HG03469 (cell line): Measurements from ENCODE around the gene CTNNA2.

Experiments used
- ATAC-seq: cut with Tn5 transposase; IDR thresholded peaks from one replicate; pipeline ENCODE4 v1.9.1; 2021; ENCODE audit warnings: mild to moderate bottlenecking, moderate library complexity, moderate number of reproducible peaks; ENCODE audit not compliant: unreplicated experiment

CTNNA2 gene

DNA sequence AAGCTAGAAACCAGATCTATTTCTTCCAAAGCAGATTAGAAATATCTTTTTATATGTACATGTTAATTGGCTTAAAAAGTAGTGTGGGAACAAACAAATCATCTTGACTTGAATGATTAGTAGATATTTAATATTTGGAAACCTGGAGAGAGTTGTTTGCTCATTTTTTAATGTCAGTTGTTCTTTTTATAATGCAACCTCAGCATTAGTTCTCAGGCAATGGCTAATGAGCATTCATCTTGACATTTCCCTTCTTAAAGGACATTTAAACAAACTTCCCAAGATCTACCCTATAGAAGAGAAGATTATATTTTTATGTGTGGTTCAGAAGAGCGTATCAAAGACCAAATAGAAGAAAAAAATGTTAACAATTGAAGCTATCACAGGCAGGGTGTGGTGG, 334.0 kb downstream of the CTNNA2 start:
- ATAC-seq = no peak

DNA sequence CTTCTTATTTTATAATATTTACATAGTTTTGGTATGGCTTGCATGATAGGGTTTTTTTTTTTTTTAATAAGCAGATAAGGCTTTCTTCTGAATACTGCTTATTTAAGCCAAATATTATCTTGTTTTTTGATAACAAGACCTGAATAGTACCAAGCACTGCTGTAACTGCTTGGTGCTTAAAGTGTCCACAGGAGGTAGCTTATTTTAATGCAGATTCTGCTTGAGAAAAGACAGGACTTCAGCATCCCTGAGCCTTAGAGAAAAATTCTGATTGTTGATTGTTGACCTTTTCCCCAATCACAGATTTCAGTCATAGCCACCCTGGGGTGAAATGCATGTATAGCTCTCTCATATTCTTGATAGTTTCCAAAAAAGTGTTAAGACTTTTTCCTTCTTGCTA, 336.4 kb downstream of the CTNNA2 start:
- no peak for ATAC-seq

DNA sequence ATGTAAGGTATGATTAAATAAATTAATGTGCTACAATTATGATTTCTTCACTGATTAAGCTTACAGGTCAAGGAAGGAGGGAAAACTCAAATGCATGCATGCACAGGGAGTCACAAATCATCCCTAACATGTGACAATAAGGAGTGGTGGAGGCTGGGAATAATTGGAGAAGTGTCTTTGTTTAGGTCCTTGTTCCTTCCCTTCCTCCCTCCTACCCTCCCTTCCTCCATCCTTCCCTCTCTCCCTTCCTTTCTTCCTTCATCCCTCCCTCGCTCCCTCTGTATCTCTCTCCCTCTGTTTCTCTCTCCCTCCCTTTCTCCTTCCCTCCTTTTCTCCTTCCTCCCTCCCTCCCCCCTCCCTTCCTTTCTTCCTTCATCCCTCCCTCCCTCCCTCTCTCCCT, 337.1 kb downstream of the CTNNA2 start:
- no peak for ATAC-seq

DNA sequence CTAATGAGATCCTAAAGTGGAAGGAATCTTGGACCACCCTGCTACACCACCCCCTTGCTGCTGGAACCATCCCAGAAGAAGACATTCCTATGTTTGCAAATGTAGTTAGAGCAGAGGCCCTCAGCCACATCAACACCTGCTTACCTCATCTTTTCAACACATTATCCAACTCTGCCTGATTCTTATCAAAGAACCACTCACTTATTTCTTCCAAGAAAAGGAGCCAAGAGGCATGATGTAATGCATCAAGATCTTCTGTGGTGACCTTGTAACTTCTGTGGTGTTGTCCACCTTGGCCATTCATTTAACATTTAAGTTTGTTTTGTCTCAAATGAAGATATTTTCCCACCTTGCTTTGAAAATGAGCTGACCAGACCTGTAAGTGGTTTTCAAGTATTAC, 338.1 kb downstream of the CTNNA2 start:
- ATAC-seq = no peak

DNA sequence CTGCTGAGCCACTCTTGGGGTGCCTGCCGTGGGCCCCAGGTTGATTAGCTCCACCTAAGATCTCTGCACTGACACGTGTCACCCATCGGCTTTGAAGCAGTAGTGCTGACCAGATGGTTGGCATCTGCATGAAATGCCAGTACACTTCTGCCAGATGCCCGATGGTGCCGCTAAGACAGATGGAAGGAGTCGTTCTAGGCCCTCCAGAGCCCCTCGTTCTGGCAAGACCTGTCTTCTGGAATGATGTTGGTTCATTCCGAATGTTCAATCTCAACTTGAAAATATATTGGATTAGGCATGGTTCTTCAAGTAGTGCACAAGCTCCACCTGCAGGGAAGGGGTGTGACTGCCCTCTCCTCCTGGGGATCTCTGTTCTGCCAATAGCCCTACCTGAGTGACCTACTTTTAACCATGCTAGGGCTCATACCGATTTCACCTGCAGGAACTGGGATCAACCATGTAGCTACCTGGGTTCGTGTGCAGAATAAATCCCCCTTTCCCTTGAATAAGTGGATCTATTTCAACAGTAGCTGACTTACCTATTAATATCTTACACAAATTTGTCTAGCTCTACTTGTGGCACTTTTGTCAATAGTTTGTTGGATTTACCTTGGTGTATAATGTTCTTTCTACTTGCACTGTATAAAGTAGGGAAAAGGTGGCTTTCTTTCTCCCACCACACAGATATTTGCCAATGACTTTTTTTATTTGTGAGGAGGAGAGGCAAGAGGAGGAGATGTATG, 342.6 kb downstream of the CTNNA2 start:
- no peak for ATAC-seq

DNA sequence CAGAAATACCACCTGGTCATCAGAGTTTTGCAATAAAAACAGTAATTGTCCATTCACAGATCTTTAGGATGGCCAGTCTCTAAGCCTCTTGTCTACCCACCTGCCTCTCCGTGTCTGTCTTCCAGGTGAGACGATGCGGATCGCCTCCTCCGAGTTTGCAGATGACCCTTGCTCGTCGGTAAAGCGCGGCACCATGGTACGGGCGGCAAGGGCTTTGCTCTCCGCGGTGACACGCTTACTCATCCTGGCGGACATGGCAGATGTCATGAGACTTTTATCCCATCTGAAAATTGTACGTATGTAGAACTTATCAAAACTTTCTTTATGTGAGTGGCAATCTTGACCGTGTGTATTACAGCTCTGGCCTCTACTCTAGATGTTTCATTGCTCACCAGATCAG, 345.0 kb downstream of the CTNNA2 start:
- ATAC-seq = no peak

DNA sequence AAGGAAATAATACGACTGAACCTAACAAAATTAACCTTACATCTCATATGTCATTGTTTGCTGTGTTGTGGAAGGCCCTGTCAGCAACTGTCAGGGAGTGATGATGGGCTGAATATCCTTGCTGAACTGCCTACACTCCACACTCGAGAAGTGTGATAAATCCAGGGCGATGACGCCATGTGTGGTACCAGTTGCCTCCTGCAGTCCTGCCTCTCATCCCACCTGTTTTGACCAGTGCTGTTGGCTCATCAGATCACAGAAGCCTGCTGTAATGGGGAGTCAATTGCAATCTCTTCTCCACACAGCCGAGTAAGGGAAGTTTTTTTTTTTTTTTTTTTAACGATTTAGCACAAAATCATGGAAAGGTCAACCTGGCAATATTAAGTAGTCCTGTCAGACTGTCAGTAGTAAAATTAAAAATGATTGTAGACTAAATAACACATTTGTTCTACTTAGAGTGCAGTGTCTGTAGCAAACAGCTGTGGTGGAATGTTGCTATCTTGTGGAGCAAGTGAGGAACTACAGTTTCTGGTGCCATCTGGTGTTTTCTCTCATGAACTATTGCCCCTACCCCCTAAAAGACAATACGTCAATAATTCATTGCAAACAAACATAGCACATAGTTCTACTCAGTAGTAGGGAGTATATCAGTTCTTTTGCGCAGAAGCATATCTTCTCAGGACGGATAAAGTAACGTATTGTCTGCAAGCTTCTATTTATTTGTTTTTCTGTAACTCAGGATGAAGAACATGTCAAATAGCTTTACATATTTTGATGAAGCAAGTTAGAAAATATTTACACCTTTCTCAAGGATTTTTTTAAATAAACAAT, 347.6 kb downstream of the CTNNA2 start:
- no peak for ATAC-seq

DNA sequence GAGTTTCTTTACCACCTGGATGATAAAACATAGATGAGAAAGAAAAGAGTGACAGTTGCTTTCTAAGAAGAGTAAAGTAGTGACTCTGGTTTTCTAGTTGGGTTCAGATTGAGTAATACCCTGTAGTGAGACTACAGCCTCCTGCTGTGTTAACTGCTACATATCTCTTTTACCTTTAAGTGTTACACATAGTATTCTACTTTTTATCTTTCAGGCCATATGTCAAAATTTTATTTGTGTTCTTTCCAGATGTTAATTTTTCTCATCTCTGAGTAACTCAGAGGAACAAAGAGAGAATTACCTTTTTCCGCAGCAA, 348.2 kb downstream of the CTNNA2 start:
- ATAC-seq = no peak

DNA sequence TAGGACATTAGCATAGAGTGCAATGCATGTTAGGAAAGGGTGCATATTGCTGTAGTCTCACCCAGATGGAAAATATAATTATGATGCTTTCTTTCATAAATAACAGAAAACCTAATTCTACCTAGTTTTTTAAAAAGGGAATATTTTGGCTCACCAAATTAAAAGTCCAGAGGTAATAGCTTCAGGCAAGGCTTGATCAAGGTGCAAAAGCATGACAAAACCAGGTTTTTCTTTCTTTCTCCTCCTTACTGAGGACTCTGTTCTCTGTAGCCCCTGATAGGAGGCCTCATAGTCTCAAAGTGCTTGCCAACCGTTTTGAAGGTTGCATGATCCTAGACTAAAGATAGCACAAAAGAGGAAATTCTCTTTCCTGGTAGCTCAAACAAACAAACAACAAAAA, 349.9 kb downstream of the CTNNA2 start:
- ATAC-seq = no peak

DNA sequence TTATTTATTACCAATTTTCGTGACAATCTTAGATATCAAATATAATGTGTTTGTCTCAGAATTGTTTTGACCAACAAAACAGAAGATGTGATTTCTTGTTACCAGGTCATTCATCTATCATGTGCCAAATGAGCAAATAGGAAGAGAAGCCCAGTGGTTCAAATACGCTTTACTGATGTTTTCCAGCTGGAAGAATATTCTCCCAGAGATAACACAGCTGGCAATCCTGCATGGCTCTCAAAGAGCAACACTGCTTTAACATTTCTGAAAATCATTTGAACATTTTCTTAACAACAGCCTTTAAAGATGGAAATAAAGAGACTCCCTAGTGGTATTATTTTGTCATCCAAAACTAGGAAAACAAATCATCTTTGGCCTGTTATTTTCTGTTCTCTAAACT, 359.8 kb downstream of the CTNNA2 start:
- no peak for ATAC-seq

DNA sequence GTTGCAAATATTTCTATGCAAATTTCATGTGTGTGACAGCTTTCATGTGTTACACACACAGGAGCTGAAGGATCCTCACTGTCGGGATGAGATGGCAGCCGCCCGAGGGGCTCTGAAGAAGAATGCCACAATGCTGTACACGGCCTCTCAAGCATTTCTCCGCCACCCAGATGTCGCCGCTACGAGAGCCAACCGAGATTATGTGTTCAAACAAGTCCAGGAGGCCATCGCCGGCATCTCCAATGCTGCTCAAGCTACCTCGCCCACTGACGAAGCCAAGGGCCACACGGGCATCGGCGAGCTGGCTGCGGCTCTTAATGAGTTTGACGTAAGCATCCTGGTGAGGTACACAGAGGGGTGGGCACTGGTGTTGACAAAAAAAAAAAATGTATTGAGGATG, 361.2 kb downstream of the CTNNA2 start:
- ATAC-seq = no peak

DNA sequence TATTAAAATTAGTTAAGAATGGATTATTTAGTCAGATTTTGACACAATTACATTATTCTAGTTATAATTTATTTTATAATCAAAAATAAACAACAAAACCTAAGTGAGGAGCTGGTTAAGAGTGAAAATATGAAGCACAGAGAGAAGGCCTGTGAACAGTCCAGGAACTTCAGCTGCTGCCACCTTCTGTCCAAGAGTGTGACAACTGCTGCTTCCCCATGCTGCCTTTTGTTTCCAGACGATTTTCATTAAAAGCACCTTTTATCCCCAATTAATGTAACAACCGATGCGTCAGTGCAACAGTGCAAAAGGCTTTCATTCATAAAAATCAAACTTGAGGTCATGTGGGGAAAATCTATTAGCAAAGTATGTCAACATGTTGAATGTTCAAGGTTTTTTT, 363.6 kb downstream of the CTNNA2 start:
- ATAC-seq = no peak

DNA sequence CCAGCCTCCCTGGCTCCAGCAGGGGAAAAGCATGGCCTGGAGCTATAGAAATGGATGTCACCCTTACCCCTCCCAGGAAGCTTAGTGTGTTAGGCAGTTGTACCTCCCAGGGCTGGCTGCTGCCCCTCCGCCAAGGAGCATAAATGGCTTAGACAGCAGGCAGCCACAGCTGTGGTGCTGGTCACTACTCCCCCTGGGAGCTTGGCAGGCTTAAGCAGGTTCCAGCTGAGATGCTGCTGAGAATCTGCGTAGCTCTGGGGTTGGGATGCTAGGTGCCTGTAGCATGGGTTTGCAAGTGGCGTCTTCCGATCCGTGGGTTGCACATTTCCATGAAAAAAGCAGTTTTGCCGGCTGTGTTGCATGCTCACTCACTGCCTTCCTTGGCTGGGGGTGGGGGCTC, 369.7 kb downstream of the CTNNA2 start:
- no peak for ATAC-seq

DNA sequence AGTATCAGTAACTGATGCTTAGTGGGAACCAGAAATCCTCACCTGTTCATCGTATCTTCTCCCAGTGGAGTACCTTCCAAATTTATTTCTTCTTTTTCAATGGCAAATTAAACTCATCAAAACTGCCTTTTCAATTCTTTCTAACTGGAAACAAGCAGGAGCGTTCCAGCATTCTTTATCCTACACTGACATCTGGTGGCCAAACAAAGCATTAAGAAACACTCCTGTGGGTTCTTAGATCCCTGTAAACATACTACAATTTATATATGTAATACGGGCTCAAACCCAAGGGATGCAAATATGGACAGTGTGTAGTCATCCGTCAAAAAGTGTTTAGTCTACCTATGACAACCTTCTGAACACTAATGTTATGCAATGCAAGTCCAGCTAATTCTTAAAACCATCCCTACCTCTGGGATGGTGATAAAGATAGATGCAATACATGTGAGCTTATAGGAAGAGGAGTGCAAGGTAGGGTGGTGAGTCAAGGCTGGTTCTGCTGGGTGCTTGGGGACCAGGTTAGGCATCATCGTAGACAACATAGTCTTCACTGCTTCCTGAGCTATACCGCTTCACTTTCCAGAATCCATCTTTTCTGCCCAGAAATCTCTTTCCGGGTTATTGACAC, 375.0 kb downstream of the CTNNA2 start:
- ATAC-seq = peak; percentile 78

DNA sequence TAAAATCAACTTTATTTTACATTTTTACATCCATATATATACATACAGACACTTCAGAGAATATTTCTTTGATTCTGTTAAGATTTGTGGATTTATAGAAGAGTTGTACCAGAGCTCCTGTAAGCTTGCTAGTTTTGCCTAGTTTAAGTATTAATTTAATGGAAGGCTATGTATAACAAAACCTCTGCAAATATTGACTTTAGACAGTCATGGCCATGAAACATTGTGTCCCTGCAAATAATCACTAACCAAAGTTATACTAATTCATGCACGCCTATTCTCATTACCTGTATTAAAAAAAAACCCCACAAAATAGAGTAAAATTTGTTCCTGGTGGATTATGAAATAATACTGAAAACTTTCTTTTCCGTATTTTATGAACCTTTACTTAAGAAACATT, 379.3 kb downstream of the CTNNA2 start:
- ATAC-seq = no peak

DNA sequence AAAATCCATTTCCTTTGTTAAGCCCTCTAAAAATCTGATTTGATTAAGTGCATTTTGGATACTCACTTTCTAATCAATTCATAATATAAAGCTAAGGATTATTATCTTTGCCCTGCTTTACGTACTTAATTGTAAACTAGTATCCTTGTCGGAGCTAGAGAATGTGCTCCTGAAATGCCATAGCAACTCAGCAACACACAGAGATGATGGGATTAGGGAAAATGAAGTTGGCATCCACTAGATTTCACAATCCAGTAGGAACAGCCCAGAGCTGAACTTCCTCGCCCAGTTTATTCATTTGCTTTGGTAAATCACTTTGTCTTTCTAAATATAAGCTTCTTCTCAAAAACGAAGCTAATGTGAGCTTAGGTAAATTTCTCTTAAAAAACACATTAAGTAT, 386.3 kb downstream of the CTNNA2 start:
- no peak for ATAC-seq

DNA sequence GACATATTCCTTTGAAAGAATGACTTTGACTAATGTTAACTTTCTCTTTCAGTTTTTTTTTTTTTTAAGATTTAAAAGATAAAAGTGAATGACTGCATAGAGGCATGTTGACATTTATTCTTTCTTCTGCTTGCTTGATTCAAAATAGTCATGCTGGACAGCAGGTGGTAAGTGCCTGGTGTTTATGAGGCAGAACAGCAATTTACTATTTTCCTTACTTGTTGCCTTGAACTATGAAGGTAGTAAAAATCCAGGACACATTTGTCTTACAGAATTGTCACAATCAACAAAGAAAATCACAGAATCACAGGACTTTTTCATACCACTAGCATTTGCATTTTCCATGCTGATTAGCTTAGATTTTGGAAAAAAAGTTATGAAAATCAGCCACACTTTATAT, 388.3 kb downstream of the CTNNA2 start:
- ATAC-seq = no peak

DNA sequence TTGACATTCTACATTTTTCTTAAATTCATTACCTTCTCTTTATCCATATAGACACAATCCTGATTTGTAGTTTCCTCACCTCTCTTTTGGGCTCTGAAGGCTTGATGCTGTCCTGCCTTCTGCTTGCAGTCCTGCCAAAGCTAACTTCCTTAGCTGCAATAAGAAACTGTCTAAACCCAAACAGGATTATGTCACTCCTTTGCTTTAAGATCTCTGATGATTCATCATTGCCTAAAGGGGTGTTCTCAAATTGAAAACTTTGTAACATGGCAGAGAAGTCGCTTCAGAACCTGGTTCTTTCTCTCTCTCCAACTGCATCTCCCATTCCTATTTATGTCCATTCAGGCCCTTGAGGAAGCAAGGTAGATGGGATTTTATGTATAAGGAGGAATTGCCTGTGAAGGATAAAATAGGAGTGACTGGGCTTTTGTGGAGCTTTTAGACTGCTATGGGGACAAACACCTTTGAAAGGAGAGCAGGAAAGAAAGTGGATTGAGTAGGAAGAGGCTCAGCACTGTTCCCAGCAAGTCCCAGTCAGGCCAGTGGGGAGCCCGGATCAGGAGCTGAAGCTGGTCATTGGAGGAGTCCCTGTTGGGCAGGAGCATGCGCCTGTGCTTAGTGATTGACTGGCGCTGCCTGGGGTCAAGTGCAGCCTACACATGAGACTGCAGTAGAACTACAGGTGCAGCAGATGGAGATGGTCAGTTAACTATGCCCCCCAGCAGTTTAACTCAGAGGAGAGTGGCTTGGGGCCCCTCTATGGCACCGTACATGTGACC, 390.6 kb downstream of the CTNNA2 start:
- ATAC-seq = no peak

DNA sequence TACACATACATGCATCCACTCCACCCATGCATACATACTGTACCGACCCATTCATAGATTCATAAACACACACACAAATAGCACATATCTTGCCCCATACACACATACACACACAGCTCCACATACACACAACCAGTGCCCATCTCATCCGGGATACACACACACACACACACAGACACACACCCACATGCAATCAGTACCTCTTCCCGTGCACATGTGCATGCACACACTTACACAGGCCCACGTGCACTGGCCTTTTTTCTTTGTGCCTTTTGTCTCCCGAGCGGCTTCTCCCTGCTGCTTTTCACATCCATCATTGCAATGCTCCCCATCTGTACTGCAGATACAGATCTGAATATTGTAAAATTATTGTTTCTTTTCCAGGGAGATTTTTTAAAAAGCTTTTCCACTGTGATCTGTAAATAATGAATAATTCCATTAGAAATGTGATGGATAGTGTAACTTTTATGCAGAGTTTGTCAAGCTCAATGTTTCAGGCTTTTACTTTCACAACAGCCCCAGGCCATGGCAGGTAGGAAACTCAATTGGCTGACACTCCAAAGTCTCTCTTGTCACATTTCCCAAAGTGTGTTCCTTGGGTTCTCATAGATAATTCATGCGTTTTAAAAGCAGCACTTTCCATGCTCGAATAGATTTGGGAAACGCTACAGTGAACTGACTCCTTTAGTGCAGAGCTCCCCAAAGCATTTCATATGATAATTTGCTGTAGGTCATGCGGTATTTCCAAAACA, 393.5 kb downstream of the CTNNA2 start:
- ATAC-seq = no peak

DNA sequence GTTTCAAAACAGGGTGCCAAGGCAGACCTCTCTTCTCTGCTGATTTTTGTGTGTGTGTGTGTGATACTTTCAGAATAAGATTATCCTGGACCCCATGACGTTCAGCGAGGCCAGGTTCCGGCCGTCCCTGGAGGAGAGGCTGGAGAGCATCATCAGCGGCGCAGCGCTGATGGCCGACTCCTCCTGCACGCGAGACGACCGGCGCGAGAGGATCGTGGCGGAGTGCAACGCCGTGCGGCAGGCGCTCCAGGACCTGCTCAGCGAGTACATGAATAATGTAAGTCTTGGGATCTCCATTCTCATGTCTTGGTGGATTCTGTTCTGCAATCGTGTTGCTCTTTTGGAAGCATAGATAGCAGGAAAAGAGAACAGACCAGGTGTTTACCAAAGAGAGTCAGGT, 396.7 kb downstream of the CTNNA2 start:
- ATAC-seq = no peak

DNA sequence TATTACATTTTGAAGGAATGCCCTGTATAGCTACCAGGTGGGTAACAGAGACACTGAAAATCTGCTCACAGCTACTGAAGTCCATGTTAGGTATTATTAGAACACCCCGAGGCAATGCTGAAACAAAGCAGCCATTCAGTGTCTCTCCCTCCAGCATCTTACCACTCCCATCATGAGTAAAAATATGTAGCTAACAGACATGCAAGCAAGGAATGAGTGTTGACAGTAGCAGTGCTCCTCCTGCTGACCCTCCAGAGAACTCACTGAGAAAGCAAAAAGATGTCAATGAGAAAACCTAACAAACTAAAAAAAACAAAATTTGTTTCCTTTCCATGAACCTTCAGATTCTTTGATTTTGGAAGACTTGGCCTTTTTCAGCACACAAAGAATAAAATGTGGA, 397.8 kb downstream of the CTNNA2 start:
- no peak for ATAC-seq
